Neural cell (in vitro differentiated cells): ENCODE data around the gene SLC25A52. TPM values are rescaled to one million over a fixed set of nuclear protein-coding genes. Genes with fewer than 3 reads are reported as not detected.

Source experiments
- polyA plus RNA-seq: library from polyadenylated mRNA; depleted of rRNA; stranded (reverse); fragments of >200 nt; gene quantifications from 2 replicates; pipeline ENCODE4 v1.2.3, GENCODE V29; 2014

Gene SLC25A52
- polyA plus RNA-seq, 1 donor from 2014 or later, result not detected

Other genes starting within 250 kb of the SLC25A52 start
- not detected in 2 replicates for gene TTR, start 169.0 kb downstream of the SLC25A52 start, polyA plus RNA-seq
- gene B4GALT6, start 76.3 kb downstream of the SLC25A52 start, polyA plus RNA-seq, result 17.8 and 19.4 TPM in 2 replicates
- gene TRAPPC8, start 182.2 kb upstream of the SLC25A52 start, polyA plus RNA-seq, result 57.8 and 60.2 TPM in 2 replicates